Measurements from ENCODE around the gene APLP1.
"Not testable (repeated sequence)": the region's sequence is repeated elsewhere in the genome, so short reads cannot be mapped to it uniquely, and the experiment has no call there.

The APLP1 gene

GRCh38 chr19:35833972-35834371, 34.4 kb upstream of the APLP1 start:
- no peak for DNase-seq (ENCODE audit: low read depth, low spot score)
- TF ChIP-seq CTCF (IDR thresholded peaks at IDR 0.05; ENCODE audit: insufficient read depth, low read length, missing control alignments), result no peak
- POLR2A ChIA-PET, result no interaction called here
- CTCF ChIA-PET, result interaction anchor here (0.7 to 1.3 kb wide), 2 partner anchors 97 to 116 kb away, joined by 4 to 5 read pairs; no protein-coding TSS in a partner anchor
- no peak overlapping the region for H3K4me3 ChIP-seq (ENCODE audit: low read depth, low read length)

DNA sequence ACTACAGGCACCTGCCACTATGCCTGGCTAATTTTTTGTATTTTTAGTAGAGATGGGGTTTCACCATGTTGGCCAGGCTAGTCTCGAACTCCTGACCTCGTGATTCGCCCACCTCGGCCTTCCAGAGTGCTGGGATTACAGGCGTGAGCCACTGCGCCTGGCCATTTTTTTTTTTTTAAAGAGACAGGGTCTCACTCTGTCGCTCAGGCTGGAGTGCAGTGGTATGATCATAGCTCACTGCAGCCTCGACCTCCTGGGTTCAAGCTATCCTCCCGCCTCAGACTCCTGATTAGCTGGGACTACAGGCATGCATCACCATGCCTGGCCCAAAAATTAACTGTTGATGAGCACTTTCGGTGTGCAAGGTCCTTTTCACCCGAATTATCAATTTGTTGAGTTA, 32.3 kb upstream of the APLP1 start:
- H3K4me3 ChIP-seq (ENCODE audit: low read depth, low read length); DNase-seq (ENCODE audit: low read depth, low spot score); POLR2A ChIA-PET; CTCF ChIA-PET: not testable (repeated sequence)

GRCh38 chr19:35841961-35842595, 26.3 kb upstream of the APLP1 start:
- H3K4me3 ChIP-seq (ENCODE audit: low read depth, low read length), result no peak overlapping the region
- TF ChIP-seq CTCF (IDR thresholded peaks at IDR 0.05; ENCODE audit: insufficient read depth, low read length, missing control alignments), result no peak
- DNase-seq (ENCODE audit: low read depth, low spot score), result no peak
- ChIA-PET CTCF (no interaction called here), POLR2A (no interaction called here)

GRCh38 chr19:35842666-35843272, 25.6 kb upstream of the APLP1 start:
- ChIA-PET POLR2A (no interaction called here), CTCF (no interaction called here)
- no peak for DNase-seq (ENCODE audit: low read depth, low spot score)
- TF ChIP-seq CTCF (IDR thresholded peaks at IDR 0.05; ENCODE audit: insufficient read depth, low read length, missing control alignments), result no peak
- H3K4me3 ChIP-seq (ENCODE audit: low read depth, low read length), result no peak overlapping the region

DNA sequence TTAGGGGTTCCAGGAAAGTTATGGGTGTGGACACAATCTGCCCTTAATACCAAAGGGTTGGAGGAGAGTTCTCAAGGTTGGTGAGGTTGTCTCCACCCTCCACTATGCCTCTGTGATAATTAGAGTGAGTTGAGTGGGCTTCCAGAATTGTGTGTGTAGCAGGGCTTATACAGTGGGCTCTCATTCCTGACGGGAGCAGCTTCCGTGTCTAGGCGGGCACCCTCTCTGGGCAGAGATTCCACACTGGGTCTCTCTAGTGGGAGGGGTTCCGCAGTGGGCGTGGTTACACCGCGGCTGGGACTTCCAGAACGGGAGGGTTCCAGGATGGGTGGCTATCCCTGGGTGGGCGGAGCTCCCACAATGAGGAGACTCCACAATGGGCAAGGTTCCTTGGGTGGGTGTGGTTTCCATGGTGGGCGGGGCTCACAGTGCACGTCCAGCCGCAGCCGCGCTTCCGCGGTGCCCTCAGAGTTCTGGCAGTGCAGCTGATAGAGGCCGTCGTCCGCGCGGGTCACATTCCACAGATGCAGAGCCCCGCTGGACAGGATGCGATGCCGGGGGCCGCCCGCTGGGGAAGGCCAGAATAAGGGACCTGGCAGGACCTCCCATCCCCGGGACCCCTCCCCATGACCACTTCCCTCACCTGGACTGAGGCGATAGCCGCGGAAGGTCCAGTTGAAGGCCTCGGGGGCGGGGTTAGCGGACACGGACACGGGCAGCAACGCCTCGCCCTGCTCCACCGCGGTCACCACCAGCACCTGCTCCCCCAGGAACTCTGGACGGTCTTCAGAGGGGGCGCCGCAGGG, 24.5 kb upstream of the APLP1 start:
- H3K4me3 ChIP-seq (ENCODE audit: low read depth, low read length), result no peak overlapping the region
- POLR2A ChIA-PET, result no interaction called here
- no peak for DNase-seq (ENCODE audit: low read depth, low spot score)
- no peak for TF ChIP-seq CTCF (IDR thresholded peaks at IDR 0.05; ENCODE audit: insufficient read depth, low read length, missing control alignments)
- CTCF ChIA-PET, result no interaction called here

DNA sequence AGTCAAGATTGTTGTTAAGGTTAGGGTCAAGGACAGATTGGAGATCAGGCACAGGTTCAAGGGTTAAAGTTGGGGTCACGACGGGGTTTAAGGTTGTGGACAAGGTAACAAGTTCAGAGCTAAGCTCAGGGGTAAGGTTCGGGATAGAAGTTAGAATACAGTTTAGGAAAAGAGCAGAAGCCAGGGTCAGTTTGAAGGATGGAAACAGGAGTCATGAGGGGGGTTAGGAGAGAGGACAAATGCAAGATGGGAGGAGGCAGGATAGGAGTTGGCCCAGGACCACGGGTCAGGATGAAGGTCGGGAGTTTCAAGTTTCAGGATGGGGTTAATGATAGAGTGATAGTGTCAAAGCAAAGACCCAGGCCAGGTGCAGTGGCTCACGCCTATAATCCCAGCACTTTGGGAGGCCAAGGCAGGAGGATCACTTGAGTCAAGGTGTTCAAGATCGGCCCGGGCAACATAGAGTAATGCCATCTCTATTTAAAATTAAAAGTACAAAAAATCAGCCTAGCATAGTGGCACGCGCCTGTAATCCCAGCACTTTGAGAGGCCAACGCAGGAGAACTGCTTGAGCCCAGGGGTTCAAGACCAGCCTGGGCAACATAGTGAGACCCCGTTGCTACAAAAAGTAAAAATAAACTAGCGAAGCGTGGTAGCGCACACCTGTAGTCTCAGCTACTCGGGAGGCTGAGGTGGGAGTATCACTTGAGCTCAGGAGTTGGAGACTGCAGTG, 23.7 kb upstream of the APLP1 start:
- ChIA-PET CTCF (no interaction called here), POLR2A (no interaction called here)
- DNase-seq (ENCODE audit: low read depth, low spot score), result no peak
- TF ChIP-seq CTCF (IDR thresholded peaks at IDR 0.05; ENCODE audit: insufficient read depth, low read length, missing control alignments), result no peak
- H3K4me3 ChIP-seq (ENCODE audit: low read depth, low read length), result no peak overlapping the region

All from AG04449 (cell line).